GM23248 (cell line): ENCODE measurements around the gene HOXA6.

Source experiments
- EZH2 ChIP-seq: fragments of 200-600 bp; sonication (generic); IDR thresholded peaks from 2 replicates; pipeline ENCODE4 v1.6.1; 2018; ENCODE audit warnings: antibody characterized with exemption, mild to moderate bottlenecking; ENCODE audit not compliant: insufficient read depth, poor library complexity, severe bottlenecking
- EZH2phosphoT487 ChIP-seq: fragments of 200-600 bp; sonication (generic); IDR thresholded peaks from 2 replicates; pipeline ENCODE4 v1.6.1; 2018; ENCODE audit warnings: antibody characterized with exemption, moderate library complexity, mild to moderate bottlenecking, low read depth; ENCODE audit not compliant: insufficient read depth

DNA sequence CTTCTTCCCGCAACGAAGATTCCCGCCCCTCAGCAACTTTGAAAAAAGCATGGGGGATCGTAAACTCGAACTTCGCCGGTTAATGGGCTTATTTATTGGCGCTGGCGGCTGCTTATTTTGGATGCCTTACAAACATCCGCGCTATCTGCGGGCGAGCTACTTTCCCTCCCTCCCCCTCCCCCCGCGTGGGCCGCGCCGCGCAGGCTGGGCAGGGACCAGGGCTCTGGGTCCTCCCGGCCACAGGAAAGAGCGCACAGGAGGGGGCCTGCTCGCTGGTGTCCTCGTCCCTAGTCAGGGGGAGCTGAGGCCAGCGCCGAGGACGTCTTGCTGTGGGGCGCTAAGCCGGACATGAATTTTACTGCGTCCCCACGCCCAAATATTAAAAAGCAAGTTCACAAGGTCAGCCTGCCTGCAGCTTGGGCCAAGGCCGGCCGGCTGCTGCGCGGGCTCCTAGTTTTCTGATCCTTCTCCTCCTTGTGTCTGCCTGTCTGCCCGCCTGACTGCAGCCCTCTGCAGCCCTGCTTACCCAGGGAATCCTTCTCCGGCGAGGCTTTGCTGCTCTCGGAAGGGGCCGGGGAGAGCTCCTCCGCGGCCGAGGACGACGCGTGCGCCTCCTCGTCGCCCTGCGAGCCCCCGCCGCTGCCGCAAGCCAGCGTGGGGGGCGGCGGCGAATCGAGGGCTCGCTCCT lies 25.4 kb upstream of the HOXA6 start:
- TF ChIP-seq EZH2 (no peak), EZH2phosphoT487 (no peak)
